ENCODE data around the gene AGPS.

The AGPS gene

GRCh38 chr2:177392373-177393202 is at the start of gene AGPS:
TSS of gene AGPS (plus strand) at chr2:177392773. CDS start at chr2:177392790, 17 bp downstream.
- peak within 1 kb of the TSS; percentile 78 for H3K4me3 ChIP-seq (replicated peaks; ENCODE audit: low read depth, low read length)
- DNase-seq (ENCODE audit: low read depth) = peak; percentile 64
- no peak for TF ChIP-seq CTCF (IDR thresholded peaks at IDR 0.05; ENCODE audit: low read length, missing control alignments)

GRCh38 chr2:177343773-177344172 is 48.8 kb upstream of the AGPS start:
- DNase-seq (ENCODE audit: low read depth) = no peak
- no peak overlapping the region for H3K4me3 ChIP-seq (replicated peaks; ENCODE audit: low read depth, low read length)
- no peak for TF ChIP-seq CTCF (IDR thresholded peaks at IDR 0.05; ENCODE audit: low read length, missing control alignments)

GRCh38 chr2:177344316-177344715 is 48.3 kb upstream of the AGPS start:
- no peak for DNase-seq (ENCODE audit: low read depth)
- no peak for TF ChIP-seq CTCF (IDR thresholded peaks at IDR 0.05; ENCODE audit: low read length, missing control alignments)
- H3K4me3 ChIP-seq (replicated peaks; ENCODE audit: low read depth, low read length) = no peak overlapping the region

GRCh38 chr2:177346192-177346591 is 46.4 kb upstream of the AGPS start:
- no peak overlapping the region for H3K4me3 ChIP-seq (replicated peaks; ENCODE audit: low read depth, low read length)
- no peak for DNase-seq (ENCODE audit: low read depth)
- no peak for TF ChIP-seq CTCF (IDR thresholded peaks at IDR 0.05; ENCODE audit: low read length, missing control alignments)

GRCh38 chr2:177347570-177347969 is 45.0 kb upstream of the AGPS start:
- DNase-seq (ENCODE audit: low read depth) = no peak
- no peak for TF ChIP-seq CTCF (IDR thresholded peaks at IDR 0.05; ENCODE audit: low read length, missing control alignments)
- no peak overlapping the region for H3K4me3 ChIP-seq (replicated peaks; ENCODE audit: low read depth, low read length)

- no peak for TF ChIP-seq CTCF (IDR thresholded peaks at IDR 0.05; ENCODE audit: low read length, missing control alignments)
- no peak for DNase-seq (ENCODE audit: low read depth)
- no peak overlapping the region for H3K4me3 ChIP-seq (replicated peaks; ENCODE audit: low read depth, low read length)
Measured at GRCh38 chr2:177348118-177348654, 44.4 kb upstream of the AGPS start.

Measured in fibroblast of pulmonary artery (primary cell).